SK-N-SH (cell line): ENCODE measurements around the gene GSDMA. TPM values are rescaled to one million over a fixed set of nuclear protein-coding genes. Genes with fewer than 3 reads are reported as not detected.

Experiments used
- CTCF ChIA-PET: fragments of 300-600, 350-600 bp; formaldehyde crosslinking; extraction: SDS; loops from one replicate; lab custom pipeline; 2021; lab: Yijun Ruan, JAX
- POLR2A ChIA-PET: fragments of 350-600 bp; sonication (Branson Sonifier 250); formaldehyde crosslinking; extraction: SDS; loops from one replicate; lab custom pipeline; 2020; ENCODE audit warnings: antibody characterized with exemption, inconsistent platforms; lab: Yijun Ruan, JAX
- DNase-seq: peaks from one replicate; pipeline ENCODE4 v3.0.0; 2012
- H2AFZ ChIP-seq: fragments of 200-600 bp; sonication (generic); 2 replicates; pipeline ENCODE4 v1.8.1; 2016; ENCODE audit warnings: antibody characterized with exemption, mild to moderate bottlenecking, low read depth
- H3F3A ChIP-seq: fragments of 200-600 bp; sonication (generic); replicated peaks from 2 replicates; pipeline ENCODE3; 2016; ENCODE audit warnings: antibody characterized with exemption, mild to moderate bottlenecking; ENCODE audit not compliant: insufficient read depth
- H3K27ac ChIP-seq, 2 experiments: fragments of 200-500 bp in 1 of 2; fragments of 200-600 bp in 1 of 2; sonication (Bioruptor generic) in 1 of 2; sonication (generic), shearing (Covaris generic) in 1 of 2; 2 replicates each; pipeline versions ENCODE4 v1.5.1 to v1.6.1; 2014 to 2016; ENCODE audit warnings: low read depth in 2 of 2, inconsistent platforms in 1 of 2, low read length in 1 of 2, mild to moderate bottlenecking in 1 of 2, mixed read lengths in 1 of 2
- H3K27me3 ChIP-seq: fragments of 200-600 bp; sonication (generic), shearing (Covaris generic); 2 replicates; pipeline ENCODE4 v1.6.1; 2016; ENCODE audit warnings: mixed run types; ENCODE audit not compliant: insufficient read depth
- H3K36me3 ChIP-seq, 2 experiments: fragments of 200-500 bp in 1 of 2; fragments of 200-600 bp in 1 of 2; sonication (Bioruptor generic) in 1 of 2; sonication (generic) in 1 of 2; replicated peaks in 1 of 2; 2 replicates each; pipeline versions ENCODE3 to v1.5.1; 2014 to 2016; ENCODE audit warnings: low read length in 1 of 2, mild to moderate bottlenecking in 1 of 2; ENCODE audit not compliant: insufficient read depth in 2 of 2, control insufficient read depth in 1 of 2
- H3K4me1 ChIP-seq, 2 experiments: fragments of 200-500 bp in 1 of 2; fragments of 200-600 bp in 1 of 2; sonication (Bioruptor generic) in 1 of 2; sonication (generic), shearing (Covaris generic) in 1 of 2; 2 replicates each; pipeline versions ENCODE4 v1.5.1 to v1.6.1; 2014 to 2016; ENCODE audit warnings: low read depth in 1 of 2, low read length in 1 of 2, mixed run types in 1 of 2; ENCODE audit not compliant: insufficient read depth in 2 of 2, control insufficient read depth in 1 of 2
- H3K4me2 ChIP-seq: fragments of 200-600 bp; sonication (generic), shearing (Covaris generic); 2 replicates; pipeline ENCODE4 v1.6.1; 2017; ENCODE audit warnings: mixed run types
- H3K4me3 ChIP-seq, 2 experiments: fragments of 200-500 bp in 1 of 2; fragments of 200-600 bp in 1 of 2; sonication (Bioruptor generic) in 1 of 2; sonication (generic), shearing (Covaris generic) in 1 of 2; 2 replicates each; pipeline versions ENCODE4 v1.5.1 to v1.8.1; 2014 to 2016; ENCODE audit warnings: low read depth in 2 of 2, inconsistent platforms in 1 of 2, low read length in 1 of 2, mild to moderate bottlenecking in 1 of 2, mixed read lengths in 1 of 2, moderate library complexity in 1 of 2
- H3K79me2 ChIP-seq: fragments of 200-600 bp; sonication (generic); 2 replicates; pipeline ENCODE4 v1.8.1; 2017; ENCODE audit warnings: mild to moderate bottlenecking; ENCODE audit not compliant: insufficient read depth
- H3K9ac ChIP-seq: fragments of 200-600 bp; sonication (generic); 2 replicates; pipeline ENCODE4 v1.6.1; 2017; ENCODE audit warnings: mixed run types
- H3K9me2 ChIP-seq: fragments of 200-600 bp; sonication (generic); 2 replicates; pipeline ENCODE4 v1.6.1; 2017; ENCODE audit warnings: mixed run types
- H3K9me3 ChIP-seq: fragments of 200-600 bp; sonication (generic); 2 replicates; pipeline ENCODE4 v1.6.1; 2017; ENCODE audit warnings: mixed run types, mild to moderate bottlenecking, moderate library complexity
- H4K20me1 ChIP-seq: fragments of 200-600 bp; sonication (generic); 2 replicates; pipeline ENCODE4 v1.6.1; 2017; ENCODE audit warnings: mild to moderate bottlenecking, mixed run types; ENCODE audit not compliant: insufficient read depth
- FOSL2 ChIP-seq: IDR thresholded peaks from 2 replicates; pipeline ENCODE4 v1.4.0; 2012; ENCODE audit warnings: low read depth, mild to moderate bottlenecking, moderate library complexity, borderline replicate concordance
- FOXM1 ChIP-seq: IDR thresholded peaks from 2 replicates; pipeline ENCODE4 v1.4.0; 2012; ENCODE audit warnings: low read depth, mild to moderate bottlenecking
- GATA2 ChIP-seq: sonication (generic); formaldehyde crosslinking; IDR thresholded peaks from 2 replicates; pipeline ENCODE4 v1.5.0; 2020; ENCODE audit warnings: mild to moderate bottlenecking, missing genetic modification reagents
- JUND ChIP-seq: IDR thresholded peaks from 2 replicates; pipeline ENCODE4 v1.4.0; 2012
- MXI1 ChIP-seq: IDR thresholded peaks from 2 replicates; pipeline ENCODE4 v1.6.1; 2012; ENCODE audit warnings: mild to moderate bottlenecking, low read depth, low read length, improper control_type of control experiment
- NFIC ChIP-seq: IDR thresholded peaks from 2 replicates; pipeline ENCODE4 v1.4.0; 2012; ENCODE audit warnings: borderline replicate concordance
- NRF1 ChIP-seq: IDR thresholded peaks from 2 replicates; pipeline ENCODE4 v1.6.1; 2012; ENCODE audit warnings: low read depth, mild to moderate bottlenecking, low read length
- POLR2AphosphoS5 ChIP-seq: IDR thresholded peaks from 2 replicates; pipeline ENCODE4 v1.6.1; 2012; ENCODE audit warnings: low read depth, low read length
- RCOR1 ChIP-seq: fragments of 150-350 bp; IDR thresholded peaks from 2 replicates; pipeline ENCODE4 v1.6.1; 2017; ENCODE audit warnings: antibody characterized with exemption, low read length
- RXRA ChIP-seq: IDR thresholded peaks from 2 replicates; pipeline ENCODE4 v1.4.0; 2012; ENCODE audit warnings: low read depth, mild to moderate bottlenecking, borderline replicate concordance
- SMC3 ChIP-seq: IDR thresholded peaks from 2 replicates; pipeline ENCODE4 v1.6.1; 2012; ENCODE audit warnings: low read depth, low read length, improper control_type of control experiment
- TAF1 ChIP-seq: IDR thresholded peaks from 2 replicates; pipeline ENCODE4 v1.6.1; 2012; ENCODE audit warnings: low read depth, mild to moderate bottlenecking, low read length, moderate library complexity, borderline replicate concordance
- TCF12 ChIP-seq: IDR thresholded peaks from 2 replicates; pipeline ENCODE4 v1.4.0; 2012
- TEAD4 ChIP-seq: IDR thresholded peaks from 2 replicates; pipeline ENCODE4 v1.4.0; 2012; ENCODE audit warnings: mild to moderate bottlenecking, borderline replicate concordance; ENCODE audit not compliant: insufficient read depth
- WGBS: methylation state at CpG from one replicate; pipeline ENCODE4 v1.1.6; 2017; ENCODE audit warnings: low lambda C conversion rate; 5-methylcytosine and 5-hydroxymethylcytosine counted together
- polyA plus RNA-seq, 3 experiments: library from polyadenylated mRNA; depleted of rRNA; stranded (reverse); fragments of >200 nt; gene quantifications; 2 replicates each; pipeline ENCODE4 v1.2.3, GENCODE V29; 2012
- TF ChIP-seq, protein P1 (sequence below): fragments of 200-600 bp; sonication (generic); IDR thresholded peaks from 2 replicates; pipeline ENCODE4 v1.6.1; 2017; ENCODE audit warnings: antibody characterized with exemption, mild to moderate bottlenecking, moderate library complexity
- TF ChIP-seq, protein P2 (sequence below): fragments of 150-350 bp; IDR thresholded peaks from 2 replicates; pipeline ENCODE4 v1.6.1; 2017; ENCODE audit warnings: antibody characterized with exemption, low read length, low read depth, borderline replicate concordance
- TF ChIP-seq, protein P3 (sequence below): IDR thresholded peaks from 2 replicates; pipeline ENCODE4 v1.6.1; 2012; ENCODE audit warnings: mild to moderate bottlenecking, low read depth, low read length, moderate library complexity

The GSDMA gene
- polyA plus RNA-seq, 1 of the 3 experiments (the other 2 are of a cell fraction) = not detected

DNA sequence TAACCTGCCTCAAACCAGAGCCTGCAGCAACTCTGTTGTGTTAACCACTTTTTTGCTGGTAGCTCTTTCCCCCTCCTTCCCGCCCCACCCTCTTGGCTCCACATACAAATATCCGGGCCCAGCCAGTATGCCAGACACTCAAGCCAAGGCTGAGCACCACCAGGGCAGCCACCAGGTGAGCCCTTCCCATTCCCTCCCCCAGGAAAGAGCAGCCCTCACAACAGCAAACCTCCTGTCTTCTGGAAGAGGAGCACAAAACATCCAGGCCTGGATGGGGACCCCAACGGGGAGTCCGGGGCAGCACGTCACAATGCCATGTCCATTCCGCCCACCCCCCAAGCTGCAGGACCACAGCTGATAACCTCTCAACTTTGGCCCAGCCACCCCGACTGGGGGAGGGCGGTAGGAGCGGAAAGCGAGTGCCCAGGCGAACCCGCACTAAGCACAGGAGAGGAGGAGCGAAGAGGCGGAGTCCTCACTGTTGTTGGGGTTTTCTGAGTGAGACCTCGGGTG, 36.2 kb upstream of the GSDMA start:
- no peaks in the 10 kb centered on the region for H3K27me3 ChIP-seq
- 28% methylated on average over 2 of the region's 15 CpGs for WGBS
- H3K9ac ChIP-seq = peak overlapping the region; percentile 86
- peaks cover 9 to 25% of the 10 kb centered on the region in 2 experiments for H3K36me3 ChIP-seq
- TF ChIP-seq JUND (no peak), SMC3 (no peak), NFIC (no peak), TCF12 (no peak), RCOR1 (no peak), NRF1 (no peak), TEAD4 (no peak), GATA2 (CRISPR knock-in tag) (no peak), FOXM1 (no peak), TAF1 (no peak), POLR2AphosphoS5 (no peak), FOSL2 (no peak), RXRA (no peak), MXI1 (no peak)
- TF ChIP-seq, protein P1, sequence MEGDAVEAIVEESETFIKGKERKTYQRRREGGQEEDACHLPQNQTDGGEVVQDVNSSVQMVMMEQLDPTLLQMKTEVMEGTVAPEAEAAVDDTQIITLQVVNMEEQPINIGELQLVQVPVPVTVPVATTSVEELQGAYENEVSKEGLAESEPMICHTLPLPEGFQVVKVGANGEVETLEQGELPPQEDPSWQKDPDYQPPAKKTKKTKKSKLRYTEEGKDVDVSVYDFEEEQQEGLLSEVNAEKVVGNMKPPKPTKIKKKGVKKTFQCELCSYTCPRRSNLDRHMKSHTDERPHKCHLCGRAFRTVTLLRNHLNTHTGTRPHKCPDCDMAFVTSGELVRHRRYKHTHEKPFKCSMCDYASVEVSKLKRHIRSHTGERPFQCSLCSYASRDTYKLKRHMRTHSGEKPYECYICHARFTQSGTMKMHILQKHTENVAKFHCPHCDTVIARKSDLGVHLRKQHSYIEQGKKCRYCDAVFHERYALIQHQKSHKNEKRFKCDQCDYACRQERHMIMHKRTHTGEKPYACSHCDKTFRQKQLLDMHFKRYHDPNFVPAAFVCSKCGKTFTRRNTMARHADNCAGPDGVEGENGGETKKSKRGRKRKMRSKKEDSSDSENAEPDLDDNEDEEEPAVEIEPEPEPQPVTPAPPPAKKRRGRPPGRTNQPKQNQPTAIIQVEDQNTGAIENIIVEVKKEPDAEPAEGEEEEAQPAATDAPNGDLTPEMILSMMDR = no peak
- TF ChIP-seq, protein P2, sequence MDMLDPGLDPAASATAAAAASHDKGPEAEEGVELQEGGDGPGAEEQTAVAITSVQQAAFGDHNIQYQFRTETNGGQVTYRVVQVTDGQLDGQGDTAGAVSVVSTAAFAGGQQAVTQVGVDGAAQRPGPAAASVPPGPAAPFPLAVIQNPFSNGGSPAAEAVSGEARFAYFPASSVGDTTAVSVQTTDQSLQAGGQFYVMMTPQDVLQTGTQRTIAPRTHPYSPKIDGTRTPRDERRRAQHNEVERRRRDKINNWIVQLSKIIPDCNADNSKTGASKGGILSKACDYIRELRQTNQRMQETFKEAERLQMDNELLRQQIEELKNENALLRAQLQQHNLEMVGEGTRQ = no peak
- TF ChIP-seq, protein P3, sequence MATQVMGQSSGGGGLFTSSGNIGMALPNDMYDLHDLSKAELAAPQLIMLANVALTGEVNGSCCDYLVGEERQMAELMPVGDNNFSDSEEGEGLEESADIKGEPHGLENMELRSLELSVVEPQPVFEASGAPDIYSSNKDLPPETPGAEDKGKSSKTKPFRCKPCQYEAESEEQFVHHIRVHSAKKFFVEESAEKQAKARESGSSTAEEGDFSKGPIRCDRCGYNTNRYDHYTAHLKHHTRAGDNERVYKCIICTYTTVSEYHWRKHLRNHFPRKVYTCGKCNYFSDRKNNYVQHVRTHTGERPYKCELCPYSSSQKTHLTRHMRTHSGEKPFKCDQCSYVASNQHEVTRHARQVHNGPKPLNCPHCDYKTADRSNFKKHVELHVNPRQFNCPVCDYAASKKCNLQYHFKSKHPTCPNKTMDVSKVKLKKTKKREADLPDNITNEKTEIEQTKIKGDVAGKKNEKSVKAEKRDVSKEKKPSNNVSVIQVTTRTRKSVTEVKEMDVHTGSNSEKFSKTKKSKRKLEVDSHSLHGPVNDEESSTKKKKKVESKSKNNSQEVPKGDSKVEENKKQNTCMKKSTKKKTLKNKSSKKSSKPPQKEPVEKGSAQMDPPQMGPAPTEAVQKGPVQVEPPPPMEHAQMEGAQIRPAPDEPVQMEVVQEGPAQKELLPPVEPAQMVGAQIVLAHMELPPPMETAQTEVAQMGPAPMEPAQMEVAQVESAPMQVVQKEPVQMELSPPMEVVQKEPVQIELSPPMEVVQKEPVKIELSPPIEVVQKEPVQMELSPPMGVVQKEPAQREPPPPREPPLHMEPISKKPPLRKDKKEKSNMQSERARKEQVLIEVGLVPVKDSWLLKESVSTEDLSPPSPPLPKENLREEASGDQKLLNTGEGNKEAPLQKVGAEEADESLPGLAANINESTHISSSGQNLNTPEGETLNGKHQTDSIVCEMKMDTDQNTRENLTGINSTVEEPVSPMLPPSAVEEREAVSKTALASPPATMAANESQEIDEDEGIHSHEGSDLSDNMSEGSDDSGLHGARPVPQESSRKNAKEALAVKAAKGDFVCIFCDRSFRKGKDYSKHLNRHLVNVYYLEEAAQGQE = no peak
- ChIA-PET CTCF (interaction anchor here (1.2 to 3.4 kb wide), 3 partner anchors 10 to 32 kb away, joined by 4 to 20 read pairs (median 5); no protein-coding TSS in a partner anchor), POLR2A (interaction anchor here (1.0 kb wide), 1 partner anchor 13 kb away, joined by 3 read pairs; no protein-coding TSS in a partner anchor)
- H3K4me2 ChIP-seq = peak overlapping the region; percentile 96
- H3K4me3 ChIP-seq = peak overlapping the region; percentile 60 to 92
- peak; percentile 69 for DNase-seq
- 0 out of 2 replicates have a peak overlapping the region, but pooled peaks have one; percentile 63 for H2AFZ ChIP-seq
- H3K27ac ChIP-seq = peak overlapping the region in 1 of 2 experiments; percentile 90; a peak in 3 of 4 replicates
- H3K79me2 ChIP-seq = peaks cover 37% of the 10 kb centered on the region
- peaks cover 27% of the 10 kb centered on the region for H3F3A ChIP-seq
- H3K4me1 ChIP-seq = peaks cover 8 to 32% of the 10 kb centered on the region in 2 experiments; a peak in 3 of 4 replicates
- H4K20me1 ChIP-seq = peaks cover 37% of the 10 kb centered on the region
- H3K9me3 ChIP-seq = no peaks in the 10 kb centered on the region
- no peaks in the 10 kb centered on the region for H3K9me2 ChIP-seq
